PC-9 (cell line): ENCODE measurements around the gene VEPH1. TPM values are rescaled to one million over a fixed set of nuclear protein-coding genes. Genes with fewer than 3 reads are reported as not detected.

Source experiments
- BruUV-seq: library from RNA; stranded (reverse); fragments of 400-500 nt; replicated peaks from 2 replicates; lab custom pipeline; 2021; lab: Mats Ljungman, UMichigan
- CTCF ChIA-PET: fragments of 300-600 bp; sonication (Branson Sonifier 250); formaldehyde crosslinking; loops from one replicate; lab custom pipeline; 2022; ENCODE audit warnings: antibody characterized with exemption; lab: Charles Lee
- POLR2A ChIA-PET: fragments of 300-600 bp; sonication (Branson Sonifier 250); formaldehyde crosslinking; loops from one replicate; lab custom pipeline; 2022; ENCODE audit warnings: antibody characterized with exemption; ENCODE audit not compliant: unreplicated experiment; lab: Charles Lee
- DNase-seq, 2 experiments: peaks; one replicate each; pipeline versions ENCODE4 v3.0.0 to v3.0.0-alpha.2; 2015 to 2022; ENCODE audit warnings: mixed read lengths in 1 of 2
- H2AFZ ChIP-seq: fragments of 200-600 bp; sonication (generic); 2 replicates; pipeline ENCODE4 v1.8.1; 2017; ENCODE audit warnings: antibody characterized with exemption
- H3F3A ChIP-seq: fragments of 200-600 bp; sonication (generic); 2 replicates; pipeline ENCODE4 v1.8.1; 2017; ENCODE audit warnings: antibody characterized with exemption, mild to moderate bottlenecking, low read depth; ENCODE audit not compliant: insufficient read depth
- H3K27ac ChIP-seq: fragments of 200-600 bp; sonication (generic); 2 replicates; pipeline ENCODE4 v1.6.1; 2016; ENCODE audit warnings: mixed run types
- H3K27me3 ChIP-seq: fragments of 200-600 bp; sonication (generic); 2 replicates; pipeline ENCODE4 v1.6.1; 2016; ENCODE audit warnings: low read depth, mixed run types; ENCODE audit not compliant: insufficient read depth
- H3K36me3 ChIP-seq: fragments of 200-600 bp; sonication (generic); 2 replicates; pipeline ENCODE4 v1.6.1; 2016; ENCODE audit warnings: low read depth, mixed run types
- H3K4me1 ChIP-seq: fragments of 200-600 bp; sonication (generic); replicated peaks from 2 replicates; pipeline ENCODE4 v1.6.1; 2016; ENCODE audit warnings: mixed run types; ENCODE audit not compliant: insufficient read depth
- H3K4me2 ChIP-seq: fragments of 200-600 bp; sonication (generic); 2 replicates; pipeline ENCODE4 v1.6.1; 2017; ENCODE audit warnings: mixed run types
- H3K4me3 ChIP-seq: fragments of 200-600 bp; sonication (generic); 2 replicates; pipeline ENCODE4 v1.6.1; 2016; ENCODE audit warnings: mixed run types
- H3K79me2 ChIP-seq: fragments of 200-600 bp; sonication (generic); 2 replicates; pipeline ENCODE4 v1.6.1; 2017; ENCODE audit warnings: low read depth, mixed run types
- H3K9me2 ChIP-seq: fragments of 200-600 bp; sonication (generic); 2 replicates; pipeline ENCODE4 v1.8.1; 2017; ENCODE audit warnings: mild to moderate bottlenecking; ENCODE audit not compliant: insufficient read depth
- H3K9me3 ChIP-seq: fragments of 200-600 bp; sonication (generic); 2 replicates; pipeline ENCODE4 v1.8.1; 2016; ENCODE audit warnings: low read depth; ENCODE audit not compliant: insufficient read depth
- H4K20me1 ChIP-seq: fragments of 200-600 bp; sonication (generic); 2 replicates; pipeline ENCODE4 v1.8.1; 2017; ENCODE audit not compliant: insufficient read depth
- EZH2 ChIP-seq: fragments of 200-600 bp; sonication (generic); IDR thresholded peaks from 2 replicates; pipeline ENCODE4 v1.8.0; 2017; ENCODE audit warnings: antibody characterized with exemption, low read depth
- intact Hi-C: fragments of 100-400 bp; cut with micrococcal nuclease; formaldehyde crosslinking; loops from one replicate; pipeline ENCODE4 v1.10.0; 2022; ENCODE audit not compliant: unreplicated experiment
- total RNA-seq: library from RNA; stranded (reverse); gene quantifications from 2 replicates; pipeline ENCODE4 v1.2.3, GENCODE V29; 2021
- TF ChIP-seq, protein P1 (sequence below): fragments of 200-600 bp; sonication (generic); conservative IDR thresholded peaks from 2 replicates; pipeline ENCODE4 v1.6.1; 2017; ENCODE audit warnings: mixed run types, antibody characterized with exemption, mild to moderate bottlenecking, moderate library complexity

VEPH1 gene
- total RNA-seq, 1 experiment from 2014 or later = 4.0 TPM

DNA sequence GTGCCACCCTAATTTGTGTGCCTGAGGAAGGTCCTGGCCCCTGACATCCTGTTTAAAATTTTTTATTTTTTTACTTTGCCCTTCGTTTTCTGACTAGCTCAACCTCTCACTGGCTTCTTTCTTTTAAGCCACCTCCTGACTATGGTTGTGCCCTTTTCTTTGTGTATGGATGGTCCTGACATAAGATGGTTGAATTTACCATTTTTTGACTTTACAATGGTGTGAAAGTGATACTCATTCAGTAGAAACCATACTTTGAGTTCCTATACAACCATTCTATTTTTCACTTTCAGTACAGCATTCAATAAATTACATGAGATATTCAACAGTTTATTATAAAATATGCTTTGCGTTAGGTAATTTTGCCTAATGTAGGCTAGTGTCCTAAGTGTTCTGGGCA lies 140.9 kb downstream of the VEPH1 start:
- no peak for TF ChIP-seq EZH2
- TF ChIP-seq, protein P1, sequence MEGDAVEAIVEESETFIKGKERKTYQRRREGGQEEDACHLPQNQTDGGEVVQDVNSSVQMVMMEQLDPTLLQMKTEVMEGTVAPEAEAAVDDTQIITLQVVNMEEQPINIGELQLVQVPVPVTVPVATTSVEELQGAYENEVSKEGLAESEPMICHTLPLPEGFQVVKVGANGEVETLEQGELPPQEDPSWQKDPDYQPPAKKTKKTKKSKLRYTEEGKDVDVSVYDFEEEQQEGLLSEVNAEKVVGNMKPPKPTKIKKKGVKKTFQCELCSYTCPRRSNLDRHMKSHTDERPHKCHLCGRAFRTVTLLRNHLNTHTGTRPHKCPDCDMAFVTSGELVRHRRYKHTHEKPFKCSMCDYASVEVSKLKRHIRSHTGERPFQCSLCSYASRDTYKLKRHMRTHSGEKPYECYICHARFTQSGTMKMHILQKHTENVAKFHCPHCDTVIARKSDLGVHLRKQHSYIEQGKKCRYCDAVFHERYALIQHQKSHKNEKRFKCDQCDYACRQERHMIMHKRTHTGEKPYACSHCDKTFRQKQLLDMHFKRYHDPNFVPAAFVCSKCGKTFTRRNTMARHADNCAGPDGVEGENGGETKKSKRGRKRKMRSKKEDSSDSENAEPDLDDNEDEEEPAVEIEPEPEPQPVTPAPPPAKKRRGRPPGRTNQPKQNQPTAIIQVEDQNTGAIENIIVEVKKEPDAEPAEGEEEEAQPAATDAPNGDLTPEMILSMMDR = no peak
- Histone ChIP-seq H2AFZ (no peak overlapping the region), H3K4me1 (peaks cover 29% of the 10 kb centered on the region), H3K27ac (no peak overlapping the region), H3K36me3 (no peaks in the 10 kb centered on the region), H3K4me3 (no peak overlapping the region), H3K79me2 (no peaks in the 10 kb centered on the region), H3K9me3 (no peaks in the 10 kb centered on the region), H3K27me3 (no peaks in the 10 kb centered on the region), H3K4me2 (no peak overlapping the region), H4K20me1 (no peaks in the 10 kb centered on the region), H3K9me2 (no peaks in the 10 kb centered on the region), H3F3A (peaks cover 23% of the 10 kb centered on the region; the same call in 1 of the 2 replicates)
- BruUV-seq = no TSS peak
- intact Hi-C loops = no loop called here
- POLR2A ChIA-PET = no interaction called here
- DNase-seq = no peak
- CTCF ChIA-PET = interaction anchor here (0.7 to 1.0 kb wide), 2 partner anchors 86 to 1318 kb away, joined by 3 to 7 read pairs; no protein-coding TSS in a partner anchor

DNA sequence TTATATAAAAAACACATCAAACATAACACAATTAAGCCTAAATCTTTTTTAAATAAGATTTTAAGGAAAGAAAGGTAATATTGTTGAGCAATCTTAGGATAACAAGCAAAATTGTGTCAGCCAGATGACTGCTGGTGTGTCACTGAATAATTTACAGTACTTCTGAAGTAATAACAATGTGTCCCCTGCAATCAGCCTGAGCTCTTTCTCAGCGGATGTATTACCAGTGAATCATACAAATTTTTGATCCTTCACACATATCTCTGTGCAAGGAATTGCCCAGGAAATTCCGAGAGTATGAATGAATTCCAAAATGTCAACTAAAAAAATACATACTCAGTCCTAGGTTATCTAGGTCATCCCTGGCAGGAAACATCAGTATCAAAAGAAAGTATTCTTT lies 143.2 kb downstream of the VEPH1 start:
- TF ChIP-seq, protein P1 = no peak
- TF ChIP-seq EZH2 = no peak
- Histone ChIP-seq H3K4me2 (peak overlapping the region; percentile 69), H4K20me1 (no peaks in the 10 kb centered on the region), H3K4me3 (no peak overlapping the region), H2AFZ (peak overlapping the region; percentile 40; the same call in 1 of the 2 replicates), H3K27me3 (no peaks in the 10 kb centered on the region), H3F3A (peaks cover 23% of the 10 kb centered on the region; the same call in 1 of the 2 replicates), H3K9me3 (no peaks in the 10 kb centered on the region), H3K27ac (peak overlapping the region; percentile 92), H3K79me2 (no peaks in the 10 kb centered on the region), H3K9me2 (no peaks in the 10 kb centered on the region), H3K4me1 (peaks cover 29% of the 10 kb centered on the region), H3K36me3 (no peaks in the 10 kb centered on the region)
- peak; percentile 32 to 95 for DNase-seq
- intact Hi-C loops = loop anchor here (2.0 kb wide), 1 partner anchor 77 kb away; the partner anchor contains the start of gene PTX3
- ChIA-PET CTCF (no interaction called here), POLR2A (interaction anchor here (0.6 kb wide), 1 partner anchor 1211 kb away, joined by 5 read pairs; the partner anchor contains the start of gene MLF1)
- no TSS peak for BruUV-seq

DNA sequence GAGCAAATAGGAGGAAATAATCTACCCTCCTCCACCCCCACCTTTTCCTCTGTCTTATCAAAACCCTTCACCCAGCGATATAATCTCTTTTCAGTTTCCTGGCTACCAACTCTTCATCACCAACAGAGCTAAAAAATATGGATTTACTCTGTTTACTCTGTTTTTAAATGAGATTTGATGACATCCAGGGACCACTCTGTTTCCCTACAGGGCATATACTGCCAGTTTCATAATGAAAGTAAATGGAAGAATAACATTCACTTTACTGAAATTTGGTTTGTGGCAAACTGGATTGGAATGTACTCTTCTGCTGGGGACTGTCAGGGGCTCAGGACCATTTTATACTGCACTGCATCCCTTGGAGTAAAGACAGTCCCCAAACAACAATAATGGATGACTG lies 146.7 kb downstream of the VEPH1 start:
- intact Hi-C loops = loop anchor here (10.0 kb wide), 1 partner anchor 152 kb away; no protein-coding TSS in a partner anchor
- TF ChIP-seq, protein P1 = no peak
- no peak for TF ChIP-seq EZH2
- ChIA-PET CTCF (interaction anchor here (0.7 kb wide), 1 partner anchor 11 kb away, joined by 4 read pairs; no protein-coding TSS in a partner anchor), POLR2A (no interaction called here)
- H3K9me2 ChIP-seq = no peaks in the 10 kb centered on the region
- peaks cover 23% of the 10 kb centered on the region; the same call in 1 of the 2 replicates for H3F3A ChIP-seq
- no peaks in the 10 kb centered on the region for H3K36me3 ChIP-seq
- H3K79me2 ChIP-seq = no peaks in the 10 kb centered on the region
- peaks cover 29% of the 10 kb centered on the region for H3K4me1 ChIP-seq
- H3K4me2 ChIP-seq = no peak overlapping the region
- H2AFZ ChIP-seq = no peak overlapping the region
- H3K9me3 ChIP-seq = no peaks in the 10 kb centered on the region
- BruUV-seq = no TSS peak
- DNase-seq = no peak
- H4K20me1 ChIP-seq = no peaks in the 10 kb centered on the region
- no peak overlapping the region for H3K4me3 ChIP-seq
- H3K27me3 ChIP-seq = no peaks in the 10 kb centered on the region
- no peak overlapping the region for H3K27ac ChIP-seq
